ENCODE data around the gene C1QTNF9. TPM values are rescaled to one million over a fixed set of nuclear protein-coding genes. Genes with fewer than 3 reads are reported as not detected.

The C1QTNF9 gene
- total and polyA plus RNA-seq, 2 donors (not counting 1 experiment from before 2014, with no cell fraction given) = not detected

DNA sequence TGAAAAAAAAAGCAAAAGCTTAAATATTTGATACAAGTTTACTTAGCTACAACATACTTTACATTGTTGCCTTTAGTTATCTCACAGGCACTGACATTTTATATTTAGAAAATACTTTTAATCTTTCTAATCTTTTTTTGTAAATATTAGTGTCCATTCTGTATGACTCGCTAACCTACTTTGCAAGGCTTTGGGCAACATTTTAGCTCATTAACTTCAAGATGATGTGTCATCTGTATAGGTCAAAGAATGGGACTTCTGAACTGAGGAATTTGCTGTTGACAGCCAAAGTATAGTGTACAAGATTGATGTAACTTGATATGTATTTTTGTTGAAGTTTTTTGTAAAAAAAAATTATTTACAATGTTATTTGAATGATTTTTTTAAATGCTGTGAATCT, 2.7 kb upstream of the C1QTNF9 start:
- H3K4me1 ChIP-seq (ENCODE audit: control insufficient read depth in 2 of 2, insufficient read depth in 2 of 2, low read length in 2 of 2) = no peaks in the 10 kb centered on the region

More for the DNA sequence above, 2.7 kb upstream of the C1QTNF9 start:
- POLR2A ChIA-PET = no interaction called here
- H3K9me3 ChIP-seq (ENCODE audit: control extremely low read depth in 1 of 3, control insufficient read depth in 2 of 3, insufficient read depth in 1 of 3, low read length in 2 of 3) = no peaks in the 10 kb centered on the region
- no peaks in the 10 kb centered on the region for H3K79me2 ChIP-seq (ENCODE audit: control insufficient read depth, insufficient read depth, low read length)
- H3K27me3 Mint-ChIP-seq = no peaks in the 10 kb centered on the region
- H2AFZ ChIP-seq (ENCODE audit: insufficient read depth, low read depth, low read length, poor library complexity, severe bottlenecking) = no peak overlapping the region
- H3K27ac ChIP-seq (ENCODE audit: low read length in 2 of 2) = no peak overlapping the region
- no peaks in the 10 kb centered on the region for H3K27me3 ChIP-seq (replicated peaks in 1 of 4; ENCODE audit: control extremely low read depth in 1 of 4, control insufficient read depth in 3 of 4, insufficient read depth in 4 of 4, low read length in 3 of 4)
- TF ChIP-seq CTCF (IDR thresholded peaks at IDR 0.05) (no peak), EZH2 (IDR thresholded peaks at IDR 0.05; ENCODE audit: borderline replicate concordance, insufficient read depth, low read depth, low read length, poor library complexity, severe bottlenecking) (no peak)
- no peak overlapping the region for H3K27ac Mint-ChIP-seq
- no peak overlapping the region for H3K9ac ChIP-seq (ENCODE audit: low read length)
- no peak for ATAC-seq (ENCODE audit: low read depth)
- intact Hi-C loops (cut with micrococcal nuclease) = no loop called here
- H3K4me1 Mint-ChIP-seq = no peaks in the 10 kb centered on the region
- peaks cover 0 to 10% of the 10 kb centered on the region in 2 experiments for H3K36me3 ChIP-seq (replicated peaks in 1 of 2; ENCODE audit: control extremely low read depth in 1 of 2, control insufficient read depth in 1 of 2, extremely low read depth in 1 of 2, insufficient read depth in 2 of 2, low read length in 1 of 2)
- CTCF ChIA-PET = no interaction called here
- no peak for DNase-seq
- no peak overlapping the region for H3K4me2 ChIP-seq (replicated peaks; ENCODE audit: low read depth, low read length, poor library complexity, severe bottlenecking)
- H4K20me1 ChIP-seq (ENCODE audit: control insufficient read depth, insufficient read depth, low read length, poor library complexity, severe bottlenecking) = no peaks in the 10 kb centered on the region
- no peaks in the 10 kb centered on the region for H3K9me3 Mint-ChIP-seq (ENCODE audit: insufficient read depth)
- H3K4me3 ChIP-seq (ENCODE audit: control extremely low read depth in 1 of 5, extremely low read depth in 1 of 5, insufficient read depth in 1 of 5, low read depth in 2 of 5, low read length in 4 of 5) = no peak overlapping the region
- no peak overlapping the region for H3K4me3 Mint-ChIP-seq
- WGBS (ENCODE audit: insufficient coverage) = no CpG with 5 or more reads among the region's 1 CpG
